K562 (cell line): ENCODE measurements around the gene TMEM129. TPM values are rescaled to one million over a fixed set of nuclear protein-coding genes. Genes with fewer than 3 reads are reported as not detected.

Experiments used
- ATAC-seq: fragments of 200-7000 bp; cut with Tn5 transposase; 3 replicates; pipeline ENCODE4 v1.9.1; 2020; ENCODE audit warnings: moderate library complexity
- BruUV-seq: library from RNA; stranded (reverse); fragments of 400-500 nt; replicated peaks from 2 replicates; lab custom pipeline; 2021; lab: Mats Ljungman, UMichigan
- CTCF ChIA-PET: fragments of 300-600 bp; formaldehyde crosslinking; extraction: SDS; loops from one replicate; lab custom pipeline; 2021; ENCODE audit warnings: low intra/inter-chr PET ratio; lab: Yijun Ruan, JAX
- POLR2A ChIA-PET: fragments of 300-600, 350-650 bp; sonication (Branson Sonifier 250); formaldehyde crosslinking; extraction: SDS; loops from one replicate; lab custom pipeline; 2021; ENCODE audit warnings: antibody characterized with exemption, inconsistent platforms; lab: Yijun Ruan, JAX
- DNase-seq, 4 experiments: peaks; one replicate each; pipeline versions ENCODE4 v3.0.0 to v3.0.0-alpha.2; 2011 to 2018; ENCODE audit warnings: low spot score in 3 of 4, mixed read lengths in 3 of 4; ENCODE audit errors: extremely low read depth in 1 of 4
- FAIRE-seq: peaks from 2 replicates; lab custom pipeline; 2011; peaks lifted over from hg19 to GRCh38; lab: Jason Lieb, UNC
- H2AFZ ChIP-seq: 2 replicates; pipeline ENCODE4 v1.6.0; 2011; ENCODE audit warnings: low read depth, low read length, control low read depth, inconsistent platforms
- H3K27ac ChIP-seq: fragments of 200-600 bp; 3 replicates; pipeline ENCODE4 v1.8.0; 2011; ENCODE audit warnings: low read depth, mild to moderate bottlenecking, control low read depth, inconsistent platforms, low read length, moderate library complexity, mixed read lengths; ENCODE audit errors: extremely low read depth
- H3K27me3 ChIP-seq, 2 experiments: fragments of 300-600 bp in 1 of 2; 2 replicates in 1 of 2; 3 replicates in 1 of 2; pipeline versions ENCODE4 v1.6.0 to v1.8.0; 2011; ENCODE audit warnings: inconsistent platforms in 2 of 2, low read length in 2 of 2, mild to moderate bottlenecking in 1 of 2, mixed read lengths in 1 of 2, moderate library complexity in 1 of 2; ENCODE audit not compliant: control insufficient read depth in 2 of 2, insufficient read depth in 2 of 2
- H3K36me3 ChIP-seq: fragments of 300-600 bp; 3 replicates; pipeline ENCODE4 v1.8.0; 2011; ENCODE audit warnings: mild to moderate bottlenecking, low read length, inconsistent platforms; ENCODE audit not compliant: control insufficient read depth, insufficient read depth
- H3K4me1 ChIP-seq, 2 experiments: fragments of 200-600 bp in 1 of 2; replicated peaks in 1 of 2; 2 replicates in 1 of 2; 3 replicates in 1 of 2; pipeline versions ENCODE4 v1.5.1 to v1.8.0; 2011; ENCODE audit warnings: inconsistent platforms in 2 of 2, low read length in 2 of 2, mild to moderate bottlenecking in 1 of 2, mixed read lengths in 1 of 2, moderate library complexity in 1 of 2; ENCODE audit not compliant: control insufficient read depth in 2 of 2, insufficient read depth in 2 of 2
- H3K4me2 ChIP-seq: 2 replicates; pipeline ENCODE4 v1.6.1; 2011; ENCODE audit warnings: low read length, control low read depth, inconsistent platforms, mixed read lengths; ENCODE audit not compliant: insufficient read depth
- H3K4me3 ChIP-seq: fragments of 200-600 bp; sonication (generic), shearing (Covaris generic); 2 replicates; pipeline ENCODE4 v1.5.1; 2016; ENCODE audit warnings: control low read depth, inconsistent platforms
- H3K79me2 ChIP-seq: fragments of 200-600 bp; 3 replicates; pipeline ENCODE4 v1.8.0; 2011; ENCODE audit warnings: low read length, inconsistent platforms; ENCODE audit not compliant: control insufficient read depth, insufficient read depth
- H3K9ac ChIP-seq, 2 experiments: 2 replicates each; pipeline versions ENCODE4 v1.6.0 to v1.6.1; 2011; ENCODE audit warnings: low read depth in 2 of 2, low read length in 2 of 2, control low read depth in 1 of 2, inconsistent platforms in 1 of 2, mild to moderate bottlenecking in 1 of 2, mixed read lengths in 1 of 2; ENCODE audit not compliant: insufficient read depth in 1 of 2
- H3K9me1 ChIP-seq: one replicate; pipeline ENCODE4 v1.6.0; 2011; ENCODE audit warnings: inconsistent platforms, mild to moderate bottlenecking, low read length, moderate library complexity; ENCODE audit not compliant: control insufficient read depth, insufficient read depth
- H3K9me3 ChIP-seq: replicated peaks from 2 replicates; pipeline ENCODE4 v1.5.1; 2011; ENCODE audit warnings: low read depth, low read length, inconsistent platforms; ENCODE audit not compliant: control insufficient read depth, insufficient read depth
- H4K20me1 ChIP-seq: replicated peaks from 2 replicates; pipeline ENCODE4 v1.6.1; 2011; ENCODE audit warnings: low read length, inconsistent platforms, mixed read lengths; ENCODE audit not compliant: control insufficient read depth, insufficient read depth
- ATF4 ChIP-seq: fragments of 450-650 bp; formaldehyde crosslinking; IDR thresholded peaks from 2 replicates; pipeline ENCODE4 v1.4.0; 2022; ENCODE audit warnings: mild to moderate bottlenecking, moderate library complexity
- CBFA2T2 ChIP-seq: fragments of 450-650 bp; conservative IDR thresholded peaks from 2 replicates; pipeline ENCODE4 v1.6.1; 2017; ENCODE audit warnings: mild to moderate bottlenecking
- CREB1 ChIP-seq, 2 experiments: sonication (generic) in 1 of 2; formaldehyde crosslinking in 1 of 2; IDR thresholded peaks; 2 replicates each; pipeline versions ENCODE4 v1.6.1 to v1.8.0; 2012 to 2022; ENCODE audit warnings: inconsistent platforms in 1 of 2, mild to moderate bottlenecking in 1 of 2, missing genetic modification reagents in 1 of 2, moderate library complexity in 1 of 2
- KLF10 ChIP-seq: fragments of 250-450 bp; sonication (Bioruptor Pico); IDR thresholded peaks from 2 replicates; pipeline ENCODE4 v1.6.1; 2021; ENCODE audit warnings: matching md5 sums
- KLF13 ChIP-seq: fragments of 450-650 bp; IDR thresholded peaks from 2 replicates; pipeline ENCODE4 v1.6.1; 2016; ENCODE audit warnings: missing genetic modification characterization, low read depth, mild to moderate bottlenecking, missing compliant biosample characterization, moderate library complexity, borderline replicate concordance
- TRIM28 ChIP-seq: fragments of 450-650 bp; IDR thresholded peaks from 2 replicates; pipeline ENCODE4 v1.6.1; 2017
- ZNF592 ChIP-seq: fragments of 450-650 bp; IDR thresholded peaks from 2 replicates; pipeline ENCODE4 v1.6.1; 2017; ENCODE audit warnings: antibody characterized with exemption, mild to moderate bottlenecking
- ZNF695 ChIP-seq: fragments of 450-650 bp; formaldehyde crosslinking; IDR thresholded peaks from 2 replicates; pipeline ENCODE4 v1.4.0; 2020; ENCODE audit warnings: mild to moderate bottlenecking, moderate library complexity
- ZZZ3 ChIP-seq: fragments of 450-650 bp; IDR thresholded peaks from 2 replicates; pipeline ENCODE4 v1.6.1; 2016; ENCODE audit warnings: antibody characterized with exemption, mild to moderate bottlenecking, moderate library complexity
- WGBS: fragments of 100-300 bp; shearing (Covaris generic); methylation state at CpG from one replicate; pipeline ENCODE4 v1.1.6; 2016; ENCODE audit warnings: low coverage, mixed read lengths; ENCODE audit not compliant: insufficient coverage; ENCODE audit errors: missing lambda C conversion rate; 5-methylcytosine and 5-hydroxymethylcytosine counted together
- in situ Hi-C: fragments of 300-500 bp; cut with MboI; formaldehyde crosslinking; loops from 4 replicates; pipeline ENCODE4 v1.15.0; 2018; ENCODE audit warnings: inconsistent platforms, mixed read lengths
- intact Hi-C: fragments of 100-400 bp; cut with micrococcal nuclease; formaldehyde crosslinking; loops from 2 replicates; pipeline ENCODE4 v1.14.2; 2022
- polyA plus RNA-seq, 8 experiments: library from polyadenylated mRNA; depleted of rRNA in 4 of 8; stranded (reverse) in 5 of 8; unstranded in 3 of 8; fragments of >200 nt; fragmentation: Nextera tagmentation in 2 of 8; fragmentation: Illumina TruSeq in 1 of 8; extraction: Ambion mirVana in 2 of 8; extraction: Trizol in 1 of 8; gene quantifications; 2 replicates each; pipeline versions ENCODE4 v1.2.1 to v1.2.3, GENCODE V29; 2011 to 2014; ENCODE audit warnings: inconsistent platforms in 1 of 8, missing spikeins in 1 of 8
- total RNA-seq, 7 experiments: library from RNA; depleted of rRNA in 6 of 7; stranded (reverse); fragments of >200 nt in 6 of 7; fragmentation: Illumina TruSeq in 2 of 7; extraction: Trizol in 2 of 7; gene quantifications; 2 replicates each; pipeline versions ENCODE4 v1.2.1 to v1.2.3, GENCODE V29; 2011 to 2021; ENCODE audit warnings: low replicate concordance in 1 of 7
- TF ChIP-seq, protein P1 (sequence below): sonication (generic); formaldehyde crosslinking; IDR thresholded peaks from 2 replicates; pipeline ENCODE4 v1.9.0; 2022; ENCODE audit warnings: mild to moderate bottlenecking, missing genetic modification reagents

TMEM129 gene
- total and polyA plus RNA-seq, 9 of the 15 experiments (the other 6 are each of a cell fraction or from before 2014, with no cell fraction given): 0.34 to 47.2 (median 18.8) TPM

DNA sequence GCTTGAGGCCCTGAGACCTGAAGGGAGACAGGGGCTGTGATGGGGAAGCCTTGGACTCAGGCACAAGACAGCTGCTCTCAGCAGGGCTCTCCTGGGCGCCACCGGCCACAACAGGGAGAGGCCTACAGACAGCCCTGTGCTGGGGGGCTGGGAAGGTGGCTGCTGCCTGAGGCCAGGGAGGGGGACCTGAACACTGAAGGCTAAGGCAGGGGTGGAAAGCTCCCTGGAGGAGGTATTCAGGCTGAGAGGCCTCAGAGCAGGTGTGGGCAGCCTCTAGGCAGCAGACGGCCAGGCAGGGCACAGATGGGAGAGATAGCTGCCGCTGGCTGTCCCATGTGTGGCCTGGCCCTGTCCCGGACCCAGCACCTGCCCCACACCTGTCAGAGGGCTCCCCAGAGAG, 33.2 kb upstream of the TMEM129 start:
- no TSS peak for BruUV-seq
- H3K9me3 ChIP-seq: no peaks in the 10 kb centered on the region
- ATAC-seq (peak; percentile 4; the same call in 2 of the 3 replicates), DNase-seq (no peak), FAIRE-seq (no peak)
- peaks cover 23 to 98% of the 10 kb centered on the region in 2 experiments for H3K4me1 ChIP-seq
- no peaks in the 10 kb centered on the region for H3K79me2 ChIP-seq
- no peak overlapping the region for H3K4me2 ChIP-seq
- H3K36me3 ChIP-seq: no peaks in the 10 kb centered on the region
- no peak overlapping the region for H3K4me3 ChIP-seq
- peaks cover 5% of the 10 kb centered on the region for H3K9me1 ChIP-seq
- no peaks in the 10 kb centered on the region for H4K20me1 ChIP-seq
- in situ Hi-C loops (no loop called here), intact Hi-C loops (no loop called here)
- no peak overlapping the region for H3K27ac ChIP-seq
- POLR2A ChIA-PET: interaction anchor here (0.6 to 1.1 kb wide), 3 partner anchors 9 to 259 kb away, joined by 3 to 5 read pairs (median 4); no protein-coding TSS in a partner anchor
- peak overlapping the region; percentile 64 for H2AFZ ChIP-seq
- CTCF ChIA-PET: no interaction called here
- no peaks in the 10 kb centered on the region for H3K27me3 ChIP-seq
- peak overlapping the region in 1 of 2 experiments; percentile 82; a peak in 3 of 4 replicates for H3K9ac ChIP-seq
- WGBS: 33% methylated on average over 4 of the region's 5 CpGs
- no peak for TF ChIP-seq CBFA2T2
- no peak for TF ChIP-seq KLF13 (tag)
- no peak for TF ChIP-seq ZZZ3
- TF ChIP-seq ATF4 (CRISPR knock-in tag): no peak
- TF ChIP-seq, protein P1, sequence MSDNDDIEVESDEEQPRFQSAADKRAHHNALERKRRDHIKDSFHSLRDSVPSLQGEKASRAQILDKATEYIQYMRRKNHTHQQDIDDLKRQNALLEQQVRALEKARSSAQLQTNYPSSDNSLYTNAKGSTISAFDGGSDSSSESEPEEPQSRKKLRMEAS (CRISPR knock-in tag): peak; percentile 15; the same call in 1 of the 2 replicates
- TF ChIP-seq TRIM28: no peak
- TF ChIP-seq CREB1 (IDR thresholded peaks at IDR 0.05): no peak
- no peak for TF ChIP-seq CREB1 (CRISPR knock-in tag; IDR thresholded peaks at IDR 0.05)
- no peak for TF ChIP-seq KLF10
- TF ChIP-seq ZNF592: 0 out of 2 replicates have a peak, but pooled peaks have one; percentile 11
- no peak for TF ChIP-seq ZNF695 (CRISPR knock-in tag)
- TF ChIP-seq, all 486 proteins: peak for 2
